GM21717 (cell line): ENCODE results near the gene TBX1.
"Not testable (repeated sequence)": the region's sequence is repeated elsewhere in the genome, so short reads cannot be mapped to it uniquely, and the experiment has no call there.

Experiments used
- ATAC-seq: cut with Tn5 transposase; IDR thresholded peaks from one replicate; pipeline ENCODE4 v1.9.1; 2021; ENCODE audit warnings: mild to moderate bottlenecking, moderate library complexity; ENCODE audit not compliant: unreplicated experiment

TBX1 gene

DNA sequence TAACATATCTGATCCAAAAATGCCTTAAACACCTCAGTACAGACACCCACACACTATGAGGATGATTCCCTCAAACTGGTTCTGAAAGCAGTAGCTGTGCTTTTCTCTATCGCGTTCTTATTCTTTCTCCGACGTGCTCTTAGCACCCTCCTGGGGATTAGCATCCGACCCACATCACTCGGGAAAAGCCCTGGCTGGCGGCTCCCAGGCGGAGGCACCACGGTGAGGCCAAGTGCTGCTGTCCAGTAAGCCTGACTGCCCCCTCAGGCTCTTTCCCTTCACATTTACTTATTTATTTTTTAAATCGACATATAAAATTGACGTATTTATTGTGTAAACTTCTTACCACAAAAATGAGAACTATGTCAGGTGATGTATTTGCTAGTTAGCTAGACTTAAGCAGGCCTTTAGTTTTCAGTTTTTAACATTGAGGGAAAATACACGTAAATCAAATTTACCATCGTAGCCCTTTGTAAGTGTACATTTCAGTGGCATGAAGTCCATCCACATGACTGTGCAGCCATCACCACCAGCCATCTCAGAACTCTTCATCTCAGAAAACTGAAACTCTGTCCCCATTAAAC, 19.2 kb downstream of the TBX1 start:
- ATAC-seq, result no peak

DNA sequence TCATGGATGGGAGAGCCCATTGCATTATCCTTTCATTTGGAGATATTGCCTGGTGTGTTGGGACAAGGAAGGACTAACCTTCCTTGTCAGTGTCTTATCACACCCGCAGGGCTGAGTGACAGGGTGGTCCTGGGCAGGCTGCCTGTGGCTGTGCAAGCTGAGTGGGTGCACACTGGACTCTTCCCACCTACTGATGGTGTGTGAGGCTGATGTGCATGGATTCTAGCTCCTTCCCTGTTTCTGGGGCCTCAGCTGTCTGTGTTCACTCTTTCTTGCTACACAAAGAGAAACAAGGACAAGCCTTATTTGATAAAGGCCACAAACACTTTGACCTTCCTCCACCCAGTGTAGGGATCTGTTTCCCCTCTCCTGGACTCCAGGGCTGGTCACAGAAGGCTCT, 22.0 kb downstream of the TBX1 start:
- no peak for ATAC-seq

DNA sequence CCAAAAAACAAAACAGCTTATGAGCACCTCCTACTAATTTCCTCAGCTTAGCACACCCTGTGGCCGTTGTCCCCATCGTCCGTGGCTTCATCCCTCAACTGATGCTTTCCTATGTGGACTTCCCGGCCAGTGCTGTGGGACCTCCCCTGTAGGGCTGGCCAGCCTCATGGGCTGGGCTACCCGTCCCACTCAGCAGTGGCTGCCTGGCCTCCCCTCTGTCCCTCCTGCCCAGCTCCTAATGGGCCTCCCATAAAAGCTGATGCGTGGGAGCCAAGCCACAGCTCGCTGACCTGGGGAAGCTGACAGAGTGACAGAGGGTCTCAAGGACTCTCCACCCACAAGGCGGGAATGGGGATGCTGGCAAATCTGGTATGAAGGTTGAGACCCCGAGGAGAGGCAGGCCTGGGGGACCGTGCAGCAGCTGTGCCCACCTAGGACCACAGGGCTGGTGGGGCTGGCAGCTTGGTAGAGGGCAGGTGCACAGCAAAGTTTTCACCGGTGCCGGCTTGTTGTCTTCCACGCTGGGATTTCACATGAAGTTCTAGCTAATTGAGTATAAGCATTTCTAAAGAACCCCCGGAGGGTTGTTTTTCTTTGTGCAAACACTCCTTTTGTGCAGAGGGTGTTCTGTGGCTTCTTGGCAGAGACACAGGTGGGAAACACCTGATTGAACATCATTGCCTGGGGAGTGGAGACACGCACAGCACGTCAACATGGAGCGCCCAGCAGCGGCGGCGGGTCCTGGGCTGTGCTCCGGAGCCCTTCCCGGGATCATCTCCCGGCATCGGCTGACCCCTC, 23.2 kb downstream of the TBX1 start:
- no peak for ATAC-seq

- ATAC-seq, result no peak
Measured at GRCh38 chr22:19784384-19785175, 24.0 kb downstream of the TBX1 start.

GRCh38 chr22:19785461-19786263, 25.1 kb downstream of the TBX1 start:
- no peak for ATAC-seq

- no peak for ATAC-seq
Measured at GRCh38 chr22:19786264-19786585, 25.6 kb downstream of the TBX1 start.

GRCh38 chr22:19786959-19787848, 26.6 kb downstream of the TBX1 start:
- ATAC-seq, result no peak

GRCh38 chr22:19787849-19788141, 27.2 kb downstream of the TBX1 start:
- ATAC-seq, result no peak

- ATAC-seq, result no peak
Measured at GRCh38 chr22:19788661-19789225, 28.2 kb downstream of the TBX1 start.

DNA sequence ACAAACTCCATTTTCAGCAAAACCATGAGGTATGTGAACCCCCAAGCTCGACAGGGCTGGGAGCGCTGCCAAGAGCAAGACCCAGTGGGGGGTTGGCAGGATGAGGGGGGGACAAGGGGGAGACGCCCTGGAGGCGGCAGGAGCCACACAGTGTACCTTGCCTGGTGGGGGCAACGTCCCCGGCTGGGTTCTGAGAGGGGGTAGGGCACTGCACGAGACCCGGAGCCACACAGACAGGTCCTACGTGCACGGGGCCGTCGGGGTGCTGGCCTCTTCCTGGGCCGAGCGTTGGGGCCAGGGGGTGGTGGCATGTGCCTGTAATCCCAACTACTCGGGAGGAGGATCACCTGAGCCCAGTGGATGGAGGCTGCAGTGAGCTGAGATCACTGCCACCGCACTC, 28.8 kb downstream of the TBX1 start:
- no peak for ATAC-seq

- ATAC-seq, result no peak
Measured at GRCh38 chr22:19789828-19790227, 29.2 kb downstream of the TBX1 start.

GRCh38 chr22:19791243-19791642, 30.7 kb downstream of the TBX1 start:
- ATAC-seq, result no peak

- ATAC-seq, result no peak
Measured at GRCh38 chr22:19791894-19792293, 31.3 kb downstream of the TBX1 start.

DNA sequence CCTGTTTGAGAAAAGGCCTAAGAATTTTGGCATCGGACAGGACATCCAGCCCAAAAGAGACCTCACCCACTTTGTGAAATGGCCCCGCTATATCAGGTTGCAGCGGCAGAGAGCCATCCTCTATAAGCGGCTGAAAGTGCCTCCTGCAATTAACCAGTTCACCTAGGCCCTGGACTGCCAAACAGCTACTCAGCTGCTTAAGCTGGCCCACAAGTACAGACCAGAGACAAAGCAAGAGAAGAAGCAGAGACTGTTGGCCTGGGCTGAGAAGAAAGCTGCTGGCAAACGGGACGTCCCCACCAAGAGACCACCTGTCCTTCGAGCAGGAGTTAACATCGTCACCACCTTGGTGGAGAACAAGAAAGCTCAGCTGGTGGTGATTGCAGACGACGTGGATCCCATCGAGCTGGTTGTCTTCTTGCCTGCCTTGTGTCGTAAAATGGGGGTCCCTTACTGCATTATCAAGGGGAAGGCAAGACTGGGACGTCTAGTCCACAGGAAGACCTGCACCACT, 31.9 kb downstream of the TBX1 start:
- ATAC-seq, result not testable (repeated sequence)

- no peak for ATAC-seq
Measured at GRCh38 chr22:19793161-19793560, 32.6 kb downstream of the TBX1 start.

GRCh38 chr22:19793661-19794310, 33.2 kb downstream of the TBX1 start:
- ATAC-seq, result no peak

DNA sequence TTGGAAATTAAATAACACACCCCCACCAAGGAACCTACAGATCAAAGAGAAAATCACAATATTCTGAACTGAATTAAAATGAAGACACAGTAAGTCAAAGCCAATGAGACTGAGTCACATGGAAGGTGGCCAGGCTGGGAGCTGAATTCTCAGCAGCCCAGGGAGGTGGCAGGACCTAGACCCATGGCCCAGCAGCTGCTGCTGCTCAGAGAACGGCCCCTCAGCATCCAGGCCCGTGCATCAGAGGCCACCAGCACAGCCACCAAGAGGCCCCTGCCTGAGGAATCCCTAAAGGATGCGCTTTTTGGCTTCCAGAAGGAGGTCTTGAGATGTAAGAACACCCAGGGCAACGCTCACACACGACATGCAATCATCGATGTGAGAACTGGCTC, 35.0 kb downstream of the TBX1 start:
- no peak for ATAC-seq

- no peak for ATAC-seq
Measured at GRCh38 chr22:19796160-19796559, 35.6 kb downstream of the TBX1 start.
